NCI-H2081 (cell line): ENCODE measurements around the gene C22orf23.

Experiments used
- DNase-seq, 2 experiments: peaks; one replicate each; lab custom pipeline; 2025; lab: John Stamatoyannopoulos, UW

C22orf23 gene

DNA sequence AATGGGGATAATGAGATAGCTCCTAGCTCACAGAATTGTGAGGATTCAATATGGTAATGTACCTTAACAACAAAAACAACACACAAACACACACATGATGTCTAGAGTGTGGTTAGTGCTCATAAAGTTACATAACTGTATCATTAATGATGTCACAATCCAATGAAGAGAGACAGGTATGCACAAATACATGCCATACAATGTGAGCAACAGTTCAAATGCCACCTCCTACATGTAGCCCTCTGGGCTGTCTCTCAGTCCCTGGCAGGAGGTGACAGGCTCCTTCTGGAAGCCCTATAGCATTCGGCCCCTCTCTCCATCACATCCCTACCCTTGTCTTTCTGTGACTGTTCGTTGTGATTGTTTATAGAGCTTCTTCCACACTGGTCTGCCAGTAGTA, 55.6 kb downstream of the C22orf23 start:
- no peak for DNase-seq

DNA sequence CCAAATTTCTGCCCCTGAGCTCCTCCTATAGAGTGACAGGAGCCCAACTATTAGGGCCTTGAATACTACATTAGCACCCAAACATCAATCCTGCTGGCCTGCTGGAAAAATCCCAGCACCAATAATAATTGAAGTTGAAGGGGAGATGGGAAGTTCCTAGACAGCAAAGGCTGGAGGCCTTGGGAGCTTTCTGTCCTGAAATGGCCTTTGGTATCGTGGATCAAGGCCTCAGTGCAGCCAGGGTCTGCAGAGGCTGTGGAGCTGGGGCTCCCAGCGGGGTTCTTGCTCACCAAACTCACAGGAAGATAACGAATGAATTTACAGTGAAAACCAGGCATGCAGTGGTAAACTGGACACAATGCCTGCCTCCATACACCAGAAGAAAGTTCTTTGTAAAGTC, 56.5 kb downstream of the C22orf23 start:
- DNase-seq: no peak

DNA sequence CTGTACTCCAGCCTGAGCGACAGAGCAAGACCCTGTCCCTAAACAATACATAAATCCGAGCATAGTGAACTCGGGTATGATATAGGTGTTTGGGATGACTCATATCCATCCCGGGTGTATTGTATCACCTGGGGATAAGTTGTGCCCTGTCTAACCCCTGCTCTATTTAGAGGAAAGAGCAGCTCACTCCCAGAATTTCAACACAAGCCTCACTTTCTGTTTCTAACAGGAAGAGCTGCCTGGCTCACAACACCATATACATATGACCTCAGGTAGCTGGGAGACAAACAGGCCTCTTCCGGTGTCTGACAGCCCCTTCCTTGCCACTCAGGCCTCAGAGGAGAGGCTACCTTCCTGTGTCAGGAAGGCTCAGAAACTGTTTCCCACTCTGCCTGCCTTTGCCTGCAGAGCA, 57.2 kb downstream of the C22orf23 start:
- DNase-seq: no peak

DNA sequence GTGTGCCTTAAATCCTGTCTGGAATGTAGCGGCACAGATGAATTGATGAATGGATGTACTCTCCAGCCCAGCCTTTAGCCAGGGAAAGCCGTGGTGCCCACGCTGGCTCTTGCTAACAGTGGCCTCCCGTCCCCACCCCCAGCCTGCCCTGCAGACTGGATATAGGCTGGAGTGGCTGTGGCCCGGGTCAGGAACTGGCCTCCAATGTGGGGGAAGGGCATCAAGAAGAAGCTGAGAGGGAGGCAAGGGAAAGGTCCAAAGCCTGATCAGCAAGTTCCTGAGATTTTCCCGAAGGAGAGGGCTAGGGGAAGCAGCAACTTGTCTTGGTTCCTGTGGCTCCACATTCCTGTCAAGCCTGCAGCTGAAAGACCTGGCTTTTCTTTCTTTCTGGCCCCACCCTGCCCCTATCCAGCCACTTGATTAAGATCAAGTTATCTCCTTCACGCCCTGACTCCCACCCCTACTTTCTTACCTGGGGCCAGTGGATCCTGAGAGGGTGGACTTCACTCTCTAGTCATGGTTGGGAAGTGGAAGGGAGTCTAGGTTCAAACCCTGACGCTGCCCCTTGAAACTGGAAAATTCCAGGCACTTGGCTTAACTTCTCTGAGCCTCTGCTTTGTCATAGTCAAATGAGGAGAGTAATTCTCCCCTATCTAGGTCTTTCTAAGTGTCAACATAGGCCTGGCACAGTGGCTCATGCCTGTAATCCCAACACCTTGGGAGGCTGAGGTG, 58.3 kb downstream of the C22orf23 start:
- no peak for DNase-seq

DNA sequence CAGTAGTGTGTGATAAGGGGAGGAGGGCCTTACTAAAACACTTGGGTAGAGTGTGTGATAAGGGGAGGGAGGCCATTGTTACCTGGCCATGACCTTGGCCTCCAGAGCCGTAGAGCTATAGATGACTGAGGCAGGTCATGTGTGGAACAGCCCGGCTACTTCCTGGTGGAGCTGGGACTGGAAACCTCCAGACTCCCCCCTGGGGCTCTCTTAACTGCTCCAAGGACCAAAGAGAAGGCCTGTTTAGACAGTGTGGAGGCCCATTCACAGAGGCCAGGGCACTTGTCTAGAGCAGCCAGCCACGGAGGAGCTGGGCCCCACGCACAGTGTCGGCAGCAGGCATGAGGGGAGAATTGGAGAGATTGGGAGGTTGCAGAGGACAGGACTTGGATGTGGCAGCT, 59.8 kb downstream of the C22orf23 start:
- no peak for DNase-seq
